ENCODE data around the gene VAV2.

DNA sequence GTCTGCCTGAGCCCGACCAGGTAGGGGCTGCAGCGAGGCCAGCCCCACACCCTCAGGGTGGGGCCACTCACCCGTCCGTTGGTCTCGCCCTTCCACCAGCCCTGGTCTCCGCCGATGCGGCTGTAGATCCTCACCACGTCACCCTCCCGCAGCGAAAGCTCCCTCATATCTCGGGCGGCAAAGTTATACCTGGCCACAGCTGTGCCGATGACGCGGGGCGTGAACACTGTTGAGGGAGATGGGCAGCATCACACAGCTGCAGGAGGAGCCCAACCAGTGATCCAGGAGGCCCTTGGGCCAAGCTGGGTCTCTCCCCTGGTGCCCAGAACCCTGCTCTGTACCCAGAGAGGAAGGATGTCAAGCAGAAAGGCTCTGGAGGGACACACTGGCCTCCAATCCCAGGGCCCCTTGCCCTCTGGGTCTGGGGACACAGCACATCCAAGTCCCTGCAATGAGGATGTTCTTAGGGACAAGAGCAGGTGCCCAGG is 223.7 kb downstream of the VAV2 start:
- TF ChIP-seq, protein P1, sequence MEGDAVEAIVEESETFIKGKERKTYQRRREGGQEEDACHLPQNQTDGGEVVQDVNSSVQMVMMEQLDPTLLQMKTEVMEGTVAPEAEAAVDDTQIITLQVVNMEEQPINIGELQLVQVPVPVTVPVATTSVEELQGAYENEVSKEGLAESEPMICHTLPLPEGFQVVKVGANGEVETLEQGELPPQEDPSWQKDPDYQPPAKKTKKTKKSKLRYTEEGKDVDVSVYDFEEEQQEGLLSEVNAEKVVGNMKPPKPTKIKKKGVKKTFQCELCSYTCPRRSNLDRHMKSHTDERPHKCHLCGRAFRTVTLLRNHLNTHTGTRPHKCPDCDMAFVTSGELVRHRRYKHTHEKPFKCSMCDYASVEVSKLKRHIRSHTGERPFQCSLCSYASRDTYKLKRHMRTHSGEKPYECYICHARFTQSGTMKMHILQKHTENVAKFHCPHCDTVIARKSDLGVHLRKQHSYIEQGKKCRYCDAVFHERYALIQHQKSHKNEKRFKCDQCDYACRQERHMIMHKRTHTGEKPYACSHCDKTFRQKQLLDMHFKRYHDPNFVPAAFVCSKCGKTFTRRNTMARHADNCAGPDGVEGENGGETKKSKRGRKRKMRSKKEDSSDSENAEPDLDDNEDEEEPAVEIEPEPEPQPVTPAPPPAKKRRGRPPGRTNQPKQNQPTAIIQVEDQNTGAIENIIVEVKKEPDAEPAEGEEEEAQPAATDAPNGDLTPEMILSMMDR (conservative IDR thresholded peaks at IDR 0.05) = no peak
- TF ChIP-seq ZFX (IDR thresholded peaks at IDR 0.05) = no peak

All from C4-2B (cell line).